Stimulated activated CD4-positive, alpha-beta T cell treated with anti-CD3 and anti-CD28 coated beads, Interleukin-12 subunit alpha, Interleukin-12 subunit beta, amount 100 ng/mL, for 24 hours (primary cell): ENCODE data around the gene ACSS2.

Experiments used
- DNase-seq, 2 experiments: peaks; one replicate each; pipeline ENCODE4 v3.0.0-alpha.2; 2020; ENCODE audit warnings: low read depth in 2 of 2

The ACSS2 gene, protein sequence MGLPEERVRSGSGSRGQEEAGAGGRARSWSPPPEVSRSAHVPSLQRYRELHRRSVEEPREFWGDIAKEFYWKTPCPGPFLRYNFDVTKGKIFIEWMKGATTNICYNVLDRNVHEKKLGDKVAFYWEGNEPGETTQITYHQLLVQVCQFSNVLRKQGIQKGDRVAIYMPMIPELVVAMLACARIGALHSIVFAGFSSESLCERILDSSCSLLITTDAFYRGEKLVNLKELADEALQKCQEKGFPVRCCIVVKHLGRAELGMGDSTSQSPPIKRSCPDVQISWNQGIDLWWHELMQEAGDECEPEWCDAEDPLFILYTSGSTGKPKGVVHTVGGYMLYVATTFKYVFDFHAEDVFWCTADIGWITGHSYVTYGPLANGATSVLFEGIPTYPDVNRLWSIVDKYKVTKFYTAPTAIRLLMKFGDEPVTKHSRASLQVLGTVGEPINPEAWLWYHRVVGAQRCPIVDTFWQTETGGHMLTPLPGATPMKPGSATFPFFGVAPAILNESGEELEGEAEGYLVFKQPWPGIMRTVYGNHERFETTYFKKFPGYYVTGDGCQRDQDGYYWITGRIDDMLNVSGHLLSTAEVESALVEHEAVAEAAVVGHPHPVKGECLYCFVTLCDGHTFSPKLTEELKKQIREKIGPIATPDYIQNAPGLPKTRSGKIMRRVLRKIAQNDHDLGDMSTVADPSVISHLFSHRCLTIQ

GRCh38 chr20:34876406-34877282, at the start of gene ACSS2:
Gene ACSS2 (plus strand): TSS chr20:34876612. CDS start chr20:34876646, 34 bp downstream.
- DNase-seq: peak; percentile 91 to 98

DNA sequence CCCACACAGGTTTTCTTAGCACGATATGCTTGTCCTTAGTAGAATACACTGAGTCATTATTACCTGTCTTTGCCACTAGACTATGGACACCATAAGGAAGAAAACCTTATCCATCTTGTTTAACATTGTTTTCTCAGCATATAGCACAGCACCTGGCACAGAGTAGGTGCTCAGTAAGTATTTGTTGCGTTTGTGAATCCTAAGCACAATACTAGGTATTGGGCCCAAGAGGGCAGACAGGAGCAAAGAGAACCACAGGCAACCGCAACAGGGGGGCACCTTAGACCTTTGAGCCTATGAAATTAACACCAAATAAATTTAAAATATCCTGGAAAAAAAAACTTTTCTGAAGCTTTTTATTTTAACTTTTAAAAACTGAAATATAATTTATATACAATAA, 47.2 kb upstream of the ACSS2 start:
- no peak for DNase-seq

DNA sequence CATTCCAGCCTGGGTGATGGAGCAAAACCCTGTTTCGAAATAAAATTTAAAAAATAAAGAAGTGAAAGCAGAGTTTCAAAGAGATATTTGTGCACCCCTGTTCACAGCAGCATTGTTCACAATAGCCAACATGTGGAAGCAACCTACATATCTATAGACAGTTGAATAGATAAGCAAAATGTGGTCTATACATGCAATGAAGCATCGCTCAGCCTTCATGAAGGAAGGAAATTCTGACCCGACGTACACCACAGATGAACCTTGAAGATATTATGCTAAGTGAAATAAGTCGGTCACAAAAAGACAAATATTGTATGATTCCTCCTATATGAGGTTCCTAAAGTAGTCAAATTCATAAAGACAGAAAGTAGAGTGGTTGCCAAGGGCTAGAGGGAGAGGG, 44.5 kb upstream of the ACSS2 start:
- no peak for DNase-seq

- no peak for DNase-seq
Measured at GRCh38 chr20:34834459-34834893, 41.9 kb upstream of the ACSS2 start.

GRCh38 chr20:34842143-34842542, 34.3 kb upstream of the ACSS2 start:
- no peak for DNase-seq

- no peak for DNase-seq
Measured at GRCh38 chr20:34843421-34843820, 33.0 kb upstream of the ACSS2 start.

GRCh38 chr20:34848597-34848996, 27.8 kb upstream of the ACSS2 start:
- no peak for DNase-seq

DNA sequence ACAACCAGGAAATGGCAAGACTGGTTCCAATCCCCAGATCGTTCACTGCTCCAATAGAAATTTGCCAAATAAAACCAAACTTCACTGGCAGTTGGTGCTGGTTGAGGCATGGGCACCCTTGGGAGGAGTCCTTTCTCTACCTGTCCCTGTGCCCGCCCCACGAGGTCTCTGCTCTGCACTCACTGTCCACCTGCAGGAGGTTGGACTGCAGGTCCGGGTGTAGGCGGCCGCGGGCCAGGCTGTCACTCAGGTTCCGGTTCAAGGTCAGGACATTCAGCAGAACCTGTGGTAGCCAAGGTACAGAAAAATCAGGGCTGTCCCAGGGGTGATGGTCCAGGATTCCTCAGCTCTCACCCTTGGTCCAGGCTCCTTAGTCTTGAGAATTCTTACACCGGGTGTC, 26.6 kb upstream of the ACSS2 start:
- DNase-seq: no peak

- DNase-seq: no peak
Measured at GRCh38 chr20:34850969-34851368, 25.4 kb upstream of the ACSS2 start.

- DNase-seq: no peak
Measured at GRCh38 chr20:34852298-34852697, 24.1 kb upstream of the ACSS2 start.

DNA sequence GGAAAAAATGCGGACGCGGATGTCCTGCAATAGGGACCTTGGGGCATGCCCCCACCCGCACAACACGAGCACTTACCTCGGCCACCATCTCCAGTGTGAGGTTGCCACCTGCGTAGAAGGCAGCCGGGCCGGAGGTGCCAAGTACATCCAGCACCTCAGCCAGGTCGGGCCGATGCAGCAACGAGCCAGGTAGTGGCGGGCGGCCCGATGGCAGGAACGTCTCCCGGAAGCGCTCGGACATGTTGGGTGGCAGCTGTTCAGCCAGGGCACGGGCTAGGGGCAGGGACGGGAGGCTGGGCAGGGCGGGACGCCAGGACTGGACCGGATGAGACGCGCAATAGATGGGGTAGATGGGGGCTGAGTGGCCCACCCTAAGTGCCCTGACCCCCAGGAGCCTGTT, 17.0 kb upstream of the ACSS2 start:
- no peak for DNase-seq

DNA sequence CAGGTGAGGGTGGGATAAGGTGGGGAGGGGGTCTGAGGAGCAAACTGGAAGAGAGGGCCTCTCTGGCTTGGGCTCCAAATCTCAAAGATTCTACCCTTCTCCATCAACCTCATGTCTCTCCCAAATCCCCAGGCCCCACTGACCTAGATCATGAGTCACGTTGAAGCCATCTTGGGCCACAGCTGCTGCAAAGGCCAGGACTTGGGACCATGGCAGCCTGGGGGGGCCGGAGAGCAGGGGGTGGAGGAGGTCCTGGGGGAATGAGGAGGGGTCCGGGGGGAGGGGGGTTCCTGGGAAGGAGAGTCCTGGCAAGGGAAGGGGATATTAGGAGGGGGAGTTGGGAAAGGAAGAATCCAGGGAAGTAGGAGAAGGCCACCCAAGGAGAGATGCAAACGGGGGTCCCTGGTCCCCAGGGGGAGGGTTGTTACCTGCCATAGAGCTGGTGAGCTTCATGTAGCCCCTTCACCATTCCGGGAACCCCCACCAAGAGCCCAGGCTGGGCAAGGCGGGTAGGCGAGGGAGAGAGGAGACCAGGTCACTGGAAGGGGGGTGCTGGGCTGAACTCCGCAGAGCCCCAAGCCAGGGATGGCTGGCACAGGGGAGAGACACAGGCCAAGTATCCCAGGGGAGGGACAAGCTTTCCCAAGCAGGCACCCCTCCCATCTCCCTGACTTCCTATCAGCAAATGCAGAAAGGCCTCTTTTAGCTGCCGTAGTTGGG, 16.4 kb upstream of the ACSS2 start:
- no peak for DNase-seq

- no peak for DNase-seq
Measured at GRCh38 chr20:34861386-34862084, 14.9 kb upstream of the ACSS2 start.

- no peak for DNase-seq
Measured at GRCh38 chr20:34862724-34863123, 13.7 kb upstream of the ACSS2 start.

GRCh38 chr20:34863421-34863965, 12.9 kb upstream of the ACSS2 start:
- no peak for DNase-seq

DNA sequence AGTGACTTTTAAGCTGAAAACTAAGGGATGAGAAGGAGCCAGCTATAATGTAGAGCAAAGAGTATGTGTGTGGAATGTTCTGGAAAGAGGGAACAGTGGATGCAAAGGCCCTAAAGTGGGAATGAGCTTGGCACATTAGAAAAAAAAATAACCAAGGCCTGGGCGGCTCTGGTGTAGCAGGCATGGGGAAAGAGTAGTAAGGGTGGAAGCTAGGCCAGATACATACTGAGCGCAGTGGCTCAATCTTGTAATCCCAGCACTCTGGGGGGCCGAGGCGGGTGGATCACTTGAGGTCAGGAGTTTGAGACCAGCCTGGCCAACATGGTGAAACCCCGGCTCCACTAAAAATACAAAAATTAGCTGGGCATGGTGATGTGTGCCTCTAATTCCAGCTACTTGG, 12.2 kb upstream of the ACSS2 start:
- no peak for DNase-seq

GRCh38 chr20:34871320-34871926, 5.0 kb upstream of the ACSS2 start:
- DNase-seq: no peak

- DNase-seq: no peak
Measured at GRCh38 chr20:34871966-34872621, 4.3 kb upstream of the ACSS2 start.

DNA sequence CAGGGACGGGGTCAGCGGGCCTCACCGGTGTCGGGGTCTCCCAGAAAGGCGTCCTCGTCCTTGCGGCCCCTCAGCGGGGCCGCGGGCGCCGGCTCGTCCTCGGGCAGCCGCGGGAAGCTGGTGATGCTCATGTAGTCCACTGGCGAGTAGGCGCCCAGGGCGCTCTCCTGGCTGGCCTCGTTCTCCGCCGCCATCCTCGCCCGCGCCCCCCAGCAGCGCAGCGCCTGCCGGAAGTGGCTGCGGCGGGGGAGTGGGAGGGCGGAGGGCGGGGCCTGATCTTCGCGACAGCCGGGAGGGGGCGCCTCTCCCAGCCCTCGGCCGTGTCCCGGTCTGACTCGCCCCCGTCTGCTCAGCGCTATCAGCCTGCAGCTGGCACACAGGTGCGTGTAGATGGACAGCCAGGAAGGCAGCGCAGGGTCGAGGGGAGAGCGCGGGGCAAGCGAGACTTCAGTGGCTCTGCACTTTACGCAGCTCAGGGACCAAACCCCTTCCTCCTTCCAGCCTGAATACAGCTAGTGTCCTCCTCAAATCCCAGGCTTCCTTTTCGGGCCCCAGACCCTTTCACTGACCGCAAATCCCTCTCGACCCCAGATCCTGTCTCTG, 3.7 kb upstream of the ACSS2 start, which contains the start of gene GGT7:
TSS of gene GGT7 (minus strand) at position 235 of the 603 bp plus-strand sequence. CDS start at position 194, 41 bp downstream.
- peak; percentile 74 to 87 for DNase-seq
